Measurements from ENCODE around the gene ABCC3. TPM values are rescaled to one million over a fixed set of nuclear protein-coding genes. Genes with fewer than 3 reads are reported as not detected.

The ABCC3 gene
- total and polyA plus RNA-seq, 2 donors (not counting 3 experiments of a cell fraction or from before 2014, with no cell fraction given): 1.1 to 2.6 TPM

DNA sequence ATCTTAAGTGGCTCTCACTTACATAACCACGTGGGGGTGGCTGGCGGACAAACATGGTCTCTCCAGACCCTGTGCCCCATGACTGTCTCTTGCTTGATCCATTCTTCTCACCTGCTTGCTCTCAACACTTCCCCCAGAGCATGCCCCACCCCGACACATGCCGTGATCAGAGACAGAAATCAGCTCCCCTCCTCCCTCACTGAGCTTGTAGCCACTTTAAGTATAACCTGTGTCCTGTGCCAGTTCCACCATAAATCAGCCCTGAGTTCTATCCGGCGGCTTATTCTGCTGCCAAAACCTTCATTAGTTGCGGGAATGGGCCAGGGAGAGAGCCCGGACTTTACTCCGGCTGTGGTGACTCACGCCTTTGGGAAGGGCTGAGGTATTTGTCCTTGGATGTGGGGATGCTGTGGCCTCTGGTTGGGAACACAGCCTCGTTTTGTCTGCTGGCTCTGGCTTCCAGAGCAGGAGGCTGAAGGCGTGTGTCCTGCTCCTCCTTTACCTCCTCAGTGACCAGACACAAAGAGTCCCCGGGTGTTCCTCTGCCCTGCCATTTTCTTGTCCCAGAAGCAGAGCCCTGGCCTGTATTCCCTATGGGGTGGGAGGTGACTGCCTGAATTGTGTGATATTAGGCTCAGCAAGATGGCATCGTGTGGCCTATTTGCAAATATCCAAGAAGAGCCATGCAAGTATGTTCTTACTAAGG is 52.0 kb downstream of the ABCC3 start:
- intact Hi-C loops (cut with micrococcal nuclease) (no loop called here), dilution Hi-C loops (cut with MboI; ENCODE audit: extremely low pct_ligation_motif_present, low sequenced_read_pairs) (no loop called here)
- Histone ChIP-seq H3K27me3 (ENCODE audit: control insufficient read depth in 2 of 2, insufficient read depth in 2 of 2, low read length in 2 of 2) (no peaks in the 10 kb centered on the region), H3K9me3 (replicated peaks; ENCODE audit: control insufficient read depth, insufficient read depth, low read length) (no peaks in the 10 kb centered on the region), H3K4me3 (replicated peaks in 1 of 3; ENCODE audit: insufficient read depth in 1 of 3, low read depth in 1 of 3, low read length in 3 of 3) (no peak overlapping the region), H3K9me1 (replicated peaks; ENCODE audit: control insufficient read depth, extremely low read depth, insufficient read depth, low read length) (no peaks in the 10 kb centered on the region), H3K36me3 (ENCODE audit: control insufficient read depth in 2 of 2, extremely low read depth in 1 of 2, insufficient read depth in 2 of 2, low read length in 2 of 2) (no peaks in the 10 kb centered on the region), H3K4me1 (ENCODE audit: control insufficient read depth, extremely low read depth, insufficient read depth, low read length) (peaks cover 3% of the 10 kb centered on the region), H2AFZ (ENCODE audit: low read depth, low read length) (no peak overlapping the region), H3K27ac (ENCODE audit: insufficient read depth, low read depth, low read length) (no peak overlapping the region), H3K79me2 (ENCODE audit: control insufficient read depth, insufficient read depth, low read length) (no peaks in the 10 kb centered on the region), H3K4me2 (ENCODE audit: insufficient read depth, low read length) (no peak overlapping the region), H4K20me1 (replicated peaks; ENCODE audit: control insufficient read depth, extremely low read depth, insufficient read depth, low read length) (no peaks in the 10 kb centered on the region), H3K9ac (replicated peaks; ENCODE audit: extremely low read depth, insufficient read depth, low read length) (no peak overlapping the region)
- no TSS peak for BruUV-seq (replicated peaks)
- FAIRE-seq: no peak
- TF ChIP-seq JUN (IDR thresholded peaks at IDR 0.05; ENCODE audit: borderline replicate concordance, insufficient read depth, insufficient read length, low read depth) (no peak), FOS (IDR thresholded peaks at IDR 0.05; ENCODE audit: borderline replicate concordance, insufficient read depth, low read length) (peak; percentile 38)
- ChIA-PET CTCF (interaction anchor here (1.0 to 4.5 kb wide), 5 partner anchors 8 to 136 kb away, joined by 3 to 27 read pairs (median 4); no protein-coding TSS in a partner anchor), POLR2A (no interaction called here)
- DNase-seq (ENCODE audit: low read depth, low spot score): peak; percentile 28

DNA sequence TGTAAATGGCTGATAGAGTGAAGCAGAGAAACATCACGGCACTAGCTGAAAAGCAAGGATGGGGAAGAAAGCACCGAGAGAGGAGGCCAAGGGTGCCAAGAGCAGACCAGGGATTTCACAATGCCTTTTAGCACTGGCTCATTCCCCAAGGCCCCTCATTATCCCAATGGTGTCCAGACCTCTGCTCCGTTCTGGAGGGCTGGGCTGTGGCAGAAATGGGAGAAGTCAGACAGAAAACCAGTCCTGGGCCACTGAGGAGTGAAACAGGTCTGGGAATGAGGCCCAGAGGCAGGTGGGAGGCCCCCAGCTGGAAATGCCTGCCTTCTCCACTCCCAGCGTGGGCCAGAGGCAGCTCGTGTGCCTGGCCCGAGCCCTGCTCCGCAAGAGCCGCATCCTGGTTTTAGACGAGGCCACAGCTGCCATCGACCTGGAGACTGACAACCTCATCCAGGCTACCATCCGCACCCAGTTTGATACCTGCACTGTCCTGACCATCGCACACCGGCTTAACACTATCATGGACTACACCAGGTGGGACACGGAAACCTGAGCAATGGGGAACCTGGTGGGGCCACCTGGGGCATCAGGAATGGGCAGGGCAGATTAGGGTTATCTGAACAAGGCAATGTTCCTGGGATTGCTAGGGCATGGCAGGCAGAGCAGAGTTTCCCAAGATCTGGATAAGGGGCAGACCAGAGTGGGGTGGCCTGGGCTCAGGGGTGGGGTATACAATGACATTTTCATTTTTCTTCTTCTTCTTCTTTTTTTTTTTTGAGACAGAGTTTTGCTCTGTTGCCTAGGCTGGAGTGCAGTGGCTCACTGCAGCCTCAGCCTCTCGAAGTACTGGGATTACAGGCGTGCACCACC is 52.8 kb downstream of the ABCC3 start:
- no peak overlapping the region for H3K4me2 ChIP-seq (ENCODE audit: insufficient read depth, low read length)
- H3K4me3 ChIP-seq (replicated peaks in 1 of 3; ENCODE audit: insufficient read depth in 1 of 3, low read depth in 1 of 3, low read length in 3 of 3): no peak overlapping the region
- POLR2A ChIA-PET: no interaction called here
- no TSS peak for BruUV-seq (replicated peaks)
- no peak overlapping the region for H3K9ac ChIP-seq (replicated peaks; ENCODE audit: extremely low read depth, insufficient read depth, low read length)
- no peaks in the 10 kb centered on the region for H3K9me1 ChIP-seq (replicated peaks; ENCODE audit: control insufficient read depth, extremely low read depth, insufficient read depth, low read length)
- H2AFZ ChIP-seq (ENCODE audit: low read depth, low read length): no peak overlapping the region
- CTCF ChIA-PET: interaction anchor here (1.0 to 1.7 kb wide), 3 partner anchors 57 to 137 kb away, joined by 3 to 4 read pairs (median 3); no protein-coding TSS in a partner anchor
- intact Hi-C loops (cut with micrococcal nuclease) (no loop called here), dilution Hi-C loops (cut with MboI; ENCODE audit: extremely low pct_ligation_motif_present, low sequenced_read_pairs) (no loop called here)
- no peaks in the 10 kb centered on the region for H4K20me1 ChIP-seq (replicated peaks; ENCODE audit: control insufficient read depth, extremely low read depth, insufficient read depth, low read length)
- H3K9me3 ChIP-seq (replicated peaks; ENCODE audit: control insufficient read depth, insufficient read depth, low read length): no peaks in the 10 kb centered on the region
- peaks cover 3% of the 10 kb centered on the region for H3K4me1 ChIP-seq (ENCODE audit: control insufficient read depth, extremely low read depth, insufficient read depth, low read length)
- no peaks in the 10 kb centered on the region for H3K79me2 ChIP-seq (ENCODE audit: control insufficient read depth, insufficient read depth, low read length)
- peaks cover 0 to under 1% of the 10 kb centered on the region in 2 experiments for H3K36me3 ChIP-seq (ENCODE audit: control insufficient read depth in 2 of 2, extremely low read depth in 1 of 2, insufficient read depth in 2 of 2, low read length in 2 of 2)
- no peaks in the 10 kb centered on the region for H3K27me3 ChIP-seq (ENCODE audit: control insufficient read depth in 2 of 2, insufficient read depth in 2 of 2, low read length in 2 of 2)
- TF ChIP-seq EZH2 (IDR thresholded peaks at IDR 0.05; ENCODE audit: borderline replicate concordance, low read depth, low read length, severe bottlenecking): no peak
- no peak for TF ChIP-seq JUN (IDR thresholded peaks at IDR 0.05; ENCODE audit: borderline replicate concordance, insufficient read depth, insufficient read length, low read depth)
- TF ChIP-seq FOS (IDR thresholded peaks at IDR 0.05; ENCODE audit: borderline replicate concordance, insufficient read depth, low read length): no peak
- TF ChIP-seq, protein P1, sequence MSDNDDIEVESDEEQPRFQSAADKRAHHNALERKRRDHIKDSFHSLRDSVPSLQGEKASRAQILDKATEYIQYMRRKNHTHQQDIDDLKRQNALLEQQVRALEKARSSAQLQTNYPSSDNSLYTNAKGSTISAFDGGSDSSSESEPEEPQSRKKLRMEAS (IDR thresholded peaks at IDR 0.05; ENCODE audit: insufficient read depth, insufficient read length): no peak
- TF ChIP-seq, protein P2, sequence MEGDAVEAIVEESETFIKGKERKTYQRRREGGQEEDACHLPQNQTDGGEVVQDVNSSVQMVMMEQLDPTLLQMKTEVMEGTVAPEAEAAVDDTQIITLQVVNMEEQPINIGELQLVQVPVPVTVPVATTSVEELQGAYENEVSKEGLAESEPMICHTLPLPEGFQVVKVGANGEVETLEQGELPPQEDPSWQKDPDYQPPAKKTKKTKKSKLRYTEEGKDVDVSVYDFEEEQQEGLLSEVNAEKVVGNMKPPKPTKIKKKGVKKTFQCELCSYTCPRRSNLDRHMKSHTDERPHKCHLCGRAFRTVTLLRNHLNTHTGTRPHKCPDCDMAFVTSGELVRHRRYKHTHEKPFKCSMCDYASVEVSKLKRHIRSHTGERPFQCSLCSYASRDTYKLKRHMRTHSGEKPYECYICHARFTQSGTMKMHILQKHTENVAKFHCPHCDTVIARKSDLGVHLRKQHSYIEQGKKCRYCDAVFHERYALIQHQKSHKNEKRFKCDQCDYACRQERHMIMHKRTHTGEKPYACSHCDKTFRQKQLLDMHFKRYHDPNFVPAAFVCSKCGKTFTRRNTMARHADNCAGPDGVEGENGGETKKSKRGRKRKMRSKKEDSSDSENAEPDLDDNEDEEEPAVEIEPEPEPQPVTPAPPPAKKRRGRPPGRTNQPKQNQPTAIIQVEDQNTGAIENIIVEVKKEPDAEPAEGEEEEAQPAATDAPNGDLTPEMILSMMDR (IDR thresholded peaks at IDR 0.05; ENCODE audit: extremely low read depth in 1 of 2, insufficient read depth in 1 of 2, low read depth in 1 of 2, low read length in 2 of 2): no peak
- TF ChIP-seq POLR2AphosphoS5 (IDR thresholded peaks at IDR 0.05; ENCODE audit: insufficient read depth, low read depth, low read length): no peak
- no peak for TF ChIP-seq MYC (IDR thresholded peaks at IDR 0.05; ENCODE audit: low read depth, low read length)
- TF ChIP-seq POLR2A (IDR thresholded peaks at IDR 0.05; ENCODE audit: low read depth, low read length): no peak
- TF ChIP-seq GATA2 (IDR thresholded peaks at IDR 0.05; ENCODE audit: insufficient read depth, insufficient read length, low read depth, low read length): no peak
- H3K27ac ChIP-seq (ENCODE audit: insufficient read depth, low read depth, low read length): no peak overlapping the region
- no peak for DNase-seq (ENCODE audit: low read depth, low spot score)
- FAIRE-seq: no peak

Measured in endothelial cell of umbilical vein (primary cell).